AG08396 (cell line): ENCODE data around the gene PPP3R1.
"Not testable (repeated sequence)": the region's sequence is repeated elsewhere in the genome, so short reads cannot be mapped to it uniquely, and the experiment has no call there.

Experiments used
- DNase-seq: peaks from one replicate; pipeline ENCODE4 v3.0.0; 2012; ENCODE audit warnings: low spot score, mixed read lengths

PPP3R1 gene

DNA sequence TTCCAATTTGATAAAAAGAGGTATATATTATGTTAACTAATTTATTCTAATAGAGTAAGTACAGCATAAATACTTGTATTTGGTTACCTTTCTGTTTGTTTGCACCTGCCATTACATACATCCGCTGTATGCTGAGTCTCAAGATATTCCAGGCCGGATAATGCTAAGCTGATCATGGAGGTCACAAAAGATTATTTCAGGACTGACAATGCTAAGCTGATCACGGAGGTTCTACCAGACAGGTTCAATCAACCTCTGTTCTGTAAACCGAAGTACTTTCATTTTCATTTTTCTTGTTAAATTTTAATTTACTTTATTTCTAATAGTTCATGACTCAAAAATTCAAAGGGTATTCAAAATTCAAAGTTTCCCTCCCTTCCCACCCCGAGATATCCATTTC, 63.5 kb downstream of the PPP3R1 start:
- no peak for DNase-seq

GRCh38 chr2:68187329-68187728, 65.0 kb downstream of the PPP3R1 start:
- no peak for DNase-seq

GRCh38 chr2:68185541-68186164, 66.7 kb downstream of the PPP3R1 start:
- no peak for DNase-seq

- no peak for DNase-seq
Observed at GRCh38 chr2:68182902-68183301, 69.4 kb downstream of the PPP3R1 start.

DNA sequence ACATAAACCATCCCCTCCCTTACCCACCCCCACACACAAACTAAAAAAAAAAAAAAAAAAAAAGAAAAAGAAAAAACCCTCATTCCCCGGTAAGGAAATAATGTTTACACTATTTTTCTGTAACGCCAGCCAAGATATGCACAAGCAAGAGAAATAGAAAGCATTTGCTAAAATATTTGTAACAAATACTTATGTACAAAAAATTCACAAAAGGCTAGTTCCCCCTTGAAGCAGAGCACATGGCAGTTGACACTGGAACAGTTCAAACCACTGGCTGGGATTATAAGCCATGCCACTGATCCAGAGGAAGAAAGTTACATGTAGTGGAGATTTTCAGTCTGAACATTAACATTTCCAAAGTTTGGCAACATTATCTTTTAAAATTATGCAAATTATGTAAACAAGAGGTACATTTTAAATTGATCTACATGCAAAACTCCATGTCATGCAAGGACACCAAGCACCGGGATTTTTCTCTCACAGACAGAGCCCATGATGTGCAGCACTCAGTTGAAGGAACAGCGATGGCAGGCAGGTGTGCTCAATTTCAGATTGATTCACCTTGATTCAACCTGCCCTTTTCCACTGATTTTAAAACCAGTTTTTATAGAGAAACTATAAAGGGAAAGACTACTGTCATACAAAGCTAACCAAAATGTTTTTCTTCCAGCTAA, 73.2 kb downstream of the PPP3R1 start:
- DNase-seq: no peak

- DNase-seq: no peak
Observed at GRCh38 chr2:68178432-68178831, 73.9 kb downstream of the PPP3R1 start.

DNA sequence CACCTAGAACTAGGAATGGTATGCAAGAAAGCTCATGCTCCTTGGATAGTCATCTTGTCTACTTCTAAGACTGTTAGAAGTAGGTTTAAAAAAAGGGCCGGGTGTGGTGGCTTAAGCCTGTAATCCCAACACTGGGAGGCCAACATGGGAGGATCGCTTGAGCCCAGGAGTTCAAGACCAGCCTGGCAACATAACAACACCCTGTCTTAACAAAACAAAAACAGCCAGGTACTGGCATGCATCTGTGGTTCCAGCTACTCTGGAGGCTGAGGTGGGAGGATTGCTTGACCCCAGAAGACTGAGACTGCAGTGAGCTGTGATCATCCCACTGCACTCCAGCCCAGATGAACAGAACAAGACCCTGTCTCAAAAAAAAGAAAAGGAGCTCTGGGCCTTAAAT, 74.8 kb downstream of the PPP3R1 start:
- no peak for DNase-seq

DNA sequence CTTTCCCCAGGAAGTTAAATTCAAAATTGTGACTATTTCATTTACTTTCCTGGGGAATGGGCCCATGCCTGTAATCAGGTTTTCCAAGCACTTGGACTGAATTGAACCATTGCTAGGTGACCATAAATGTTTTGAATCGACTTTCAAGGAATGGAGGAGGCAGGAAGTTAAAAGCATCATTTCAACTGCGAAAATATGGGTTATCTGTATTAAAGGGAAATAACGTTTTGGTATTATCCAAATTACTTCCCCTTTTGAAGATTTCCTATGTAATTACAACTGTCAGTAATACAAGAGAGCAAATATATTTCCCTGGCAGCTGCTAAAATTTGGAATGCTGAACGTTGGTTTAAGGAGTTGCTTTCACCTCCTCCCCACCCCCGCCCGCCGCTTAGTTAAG, 75.7 kb downstream of the PPP3R1 start:
- no peak for DNase-seq

DNA sequence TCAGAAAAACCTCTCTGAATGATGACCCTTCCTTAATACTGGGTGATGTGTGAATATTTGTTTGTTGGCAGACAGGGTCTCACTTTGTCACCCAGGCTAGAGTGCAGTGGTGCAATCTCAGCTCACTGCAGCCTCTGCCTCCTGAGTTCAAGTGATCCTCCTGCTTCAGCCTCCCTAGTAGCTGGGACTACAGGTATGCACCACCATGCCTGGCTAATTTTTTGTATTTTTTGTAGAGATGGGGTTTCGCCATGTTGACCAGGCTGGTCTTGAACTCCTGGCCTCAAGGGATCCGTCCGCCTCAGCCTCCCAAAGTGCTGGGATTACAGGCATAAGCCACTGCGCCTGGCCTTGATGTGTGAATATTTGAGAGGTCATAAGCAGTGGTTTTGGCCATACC, 77.1 kb downstream of the PPP3R1 start:
- DNase-seq: not testable (repeated sequence)

GRCh38 chr2:68172990-68173700, 79.2 kb downstream of the PPP3R1 start:
- DNase-seq: no peak

GRCh38 chr2:68172521-68172920, 79.8 kb downstream of the PPP3R1 start:
- no peak for DNase-seq

- DNase-seq: no peak
Observed at GRCh38 chr2:68171684-68172083, 80.6 kb downstream of the PPP3R1 start.

DNA sequence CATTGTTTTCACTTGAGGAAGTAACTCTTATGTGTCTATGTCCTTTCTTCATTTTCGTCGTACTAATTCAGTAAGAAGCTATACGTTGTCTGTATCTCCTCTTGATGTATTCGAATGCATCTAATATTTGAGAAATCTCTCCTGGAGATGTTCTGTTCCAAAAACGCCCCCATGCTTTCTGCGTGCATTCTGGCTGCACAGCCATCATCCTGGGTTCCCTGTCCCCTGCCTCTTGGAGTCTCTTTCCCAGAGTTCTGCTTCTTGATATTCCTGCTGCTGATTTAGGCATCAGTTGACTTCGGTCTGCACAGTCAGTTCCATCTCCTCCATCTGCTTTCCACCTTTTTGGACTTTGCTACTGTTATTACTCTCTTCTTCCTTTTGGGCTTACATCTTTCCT, 81.2 kb downstream of the PPP3R1 start:
- no peak for DNase-seq

- no peak for DNase-seq
Observed at GRCh38 chr2:68169308-68169707, 83.0 kb downstream of the PPP3R1 start.

- DNase-seq: no peak
Observed at GRCh38 chr2:68167186-68167585, 85.1 kb downstream of the PPP3R1 start.

DNA sequence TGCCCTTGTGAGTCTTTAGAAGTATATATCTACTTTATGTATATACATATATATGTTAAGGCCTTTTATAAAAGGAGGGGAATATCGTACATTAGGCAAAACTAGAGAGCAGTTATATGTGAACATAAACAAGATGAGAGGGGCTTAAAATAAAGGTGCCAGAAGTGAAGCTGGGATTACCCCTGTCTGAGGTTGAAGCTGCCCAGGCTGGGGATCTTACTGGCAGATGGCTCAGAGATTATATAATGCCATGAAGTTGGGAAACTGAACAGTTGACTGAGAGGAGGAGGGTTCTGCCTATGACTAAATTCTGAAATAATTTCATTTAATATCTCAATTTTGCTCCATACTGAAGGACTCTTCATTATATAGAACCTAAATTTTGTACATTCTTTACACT, 88.7 kb downstream of the PPP3R1 start:
- no peak for DNase-seq

GRCh38 chr2:68158134-68158447, 94.2 kb downstream of the PPP3R1 start:
- DNase-seq: no peak

DNA sequence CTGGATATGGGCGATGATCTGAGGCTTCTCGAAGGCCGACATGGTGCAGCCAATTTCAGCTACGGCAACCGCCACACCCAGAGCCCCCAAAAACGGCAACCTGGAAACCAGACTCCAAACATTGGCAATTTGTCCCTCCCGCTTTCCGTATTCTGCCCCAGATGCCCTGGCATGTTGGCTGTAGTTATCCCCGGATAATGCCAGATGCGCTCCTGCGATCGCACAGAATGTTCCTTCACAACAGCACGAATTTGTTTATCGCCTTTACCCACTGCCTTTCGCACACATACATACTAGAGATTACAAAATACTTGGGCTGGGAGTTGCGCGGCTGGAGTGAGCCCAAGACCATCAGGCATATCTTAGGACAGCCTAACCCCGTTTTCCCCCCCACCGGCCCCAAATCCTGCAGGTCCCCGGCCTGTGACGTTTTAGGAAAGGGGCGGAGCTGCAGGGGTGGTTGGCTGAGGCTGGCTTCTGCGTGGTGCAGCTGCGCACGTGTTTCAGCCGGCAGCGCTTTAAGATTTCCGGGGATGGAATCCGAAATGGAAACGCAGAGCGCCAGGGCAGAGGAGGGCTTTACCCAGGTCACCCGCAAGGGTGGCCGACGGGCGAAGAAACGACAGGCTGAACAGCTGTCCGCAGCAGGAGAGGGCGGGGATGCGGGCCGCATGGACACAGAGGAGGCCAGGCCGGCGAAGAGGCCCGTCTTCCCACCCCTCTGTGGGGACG, 94.8 kb downstream of the PPP3R1 start, which contains the start of gene PNO1:
PNO1 (plus strand) TSS at position 487 of the 732 bp plus-strand sequence; CDS start at position 534, 47 bp downstream.
- peak; percentile 96 for DNase-seq

- peak; percentile 36 for DNase-seq
Observed at GRCh38 chr2:68157002-68157401, 95.3 kb downstream of the PPP3R1 start.

GRCh38 chr2:68156419-68156818, 95.9 kb downstream of the PPP3R1 start:
- DNase-seq: no peak

DNA sequence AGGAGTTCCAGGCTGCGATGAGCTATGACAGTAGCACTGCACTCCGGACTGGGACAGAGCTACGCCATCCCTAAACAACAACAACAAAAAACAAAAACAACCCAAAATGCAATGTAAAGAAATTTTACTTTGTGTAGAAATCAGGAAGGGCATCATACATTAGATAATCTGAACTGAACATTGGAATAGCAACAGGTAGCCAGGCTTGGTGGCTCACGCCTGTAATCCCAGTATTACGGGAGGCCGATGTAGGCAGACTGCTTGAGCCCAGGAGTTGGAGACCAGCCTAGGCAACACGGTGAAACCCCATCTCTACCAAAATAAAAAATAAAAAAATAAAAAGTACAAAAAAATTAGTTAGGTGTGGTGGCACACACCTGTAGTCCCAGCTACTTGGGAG, 96.7 kb downstream of the PPP3R1 start:
- no peak for DNase-seq

DNA sequence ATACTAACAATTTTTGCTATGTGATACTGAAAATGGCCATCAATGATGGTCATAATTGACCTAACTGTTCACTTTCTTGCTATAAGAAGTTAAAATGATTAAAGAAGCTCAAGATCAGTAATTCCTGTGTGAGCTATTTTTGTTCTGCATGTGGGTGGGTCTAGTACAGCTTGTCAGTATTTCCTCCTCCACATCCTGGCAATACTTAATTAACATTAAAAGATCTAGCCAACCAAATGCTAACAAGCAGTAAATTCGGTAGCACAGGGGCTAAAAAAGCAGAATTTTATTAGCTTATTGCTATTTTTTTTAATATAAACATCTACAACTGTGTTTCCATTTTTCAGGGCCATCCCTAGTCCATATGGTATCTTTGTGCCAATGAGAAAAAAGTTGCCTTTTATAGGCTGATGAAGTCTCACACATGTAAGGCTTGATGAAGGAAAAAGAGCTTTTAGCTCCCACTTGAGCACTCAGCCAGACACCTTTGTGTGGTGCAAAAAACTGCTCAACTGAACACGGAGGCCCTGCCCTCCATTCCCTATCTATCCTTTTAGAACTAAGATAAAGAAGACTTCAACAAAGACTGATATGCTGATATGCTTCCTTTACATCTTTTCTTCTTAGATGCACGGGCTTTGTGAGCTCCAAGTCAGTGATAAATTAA, 99.5 kb downstream of the PPP3R1 start:
- no peak for DNase-seq
